Body of pancreas (tissue), 4 donors: ENCODE results near the gene FAM83C.

Experiments used
- CTCF ChIP-seq, 7 experiments: fragments of 450-650 bp in 4 of 7; fragments of 200-600 bp in 3 of 7; sonication (generic) in 3 of 7; IDR thresholded peaks; one replicate each; pipeline ENCODE4 v1.5.1; 2016 to 2019; ENCODE audit warnings: antibody characterized with exemption in 7 of 7
- POLR2A ChIP-seq, 3 donors: fragments of 450-650 bp; IDR thresholded peaks; one replicate each; pipeline ENCODE4 v1.6.1; 2016; ENCODE audit warnings: antibody characterized with exemption in 3 of 3, mild to moderate bottlenecking in 2 of 3

GRCh38 chr20:35320396-35321126, 28.3 kb upstream of the FAM83C start:
- no peak for TF ChIP-seq CTCF (IDR thresholded peaks at IDR 0.05)
- TF ChIP-seq POLR2A (IDR thresholded peaks at IDR 0.05), result no peak
